ENCODE results near the gene PRR16.

GRCh38 chr5:120516805-120517204 lies 52.7 kb downstream of the PRR16 start:
- no peak for TF ChIP-seq CTCF (conservative IDR thresholded peaks at IDR 0.05; ENCODE audit: low read length)
- no peak for TF ChIP-seq EZH2phosphoT487 (IDR thresholded peaks at IDR 0.05; ENCODE audit: borderline replicate concordance)

Data from Loucy (cell line).